ENCODE measurements around the gene SELL.

GRCh38 chr1:169708647-169709046 is 2.8 kb downstream of the SELL start:
- TF ChIP-seq POLR2AphosphoS5 (IDR thresholded peaks at IDR 0.05; ENCODE audit: low read depth) (no peak), CTCF (IDR thresholded peaks at IDR 0.05; ENCODE audit: insufficient read depth, low read length) (no peak), REST (IDR thresholded peaks at IDR 0.05; ENCODE audit: insufficient replicate concordance, low read depth) (no peak), SPI1 (IDR thresholded peaks at IDR 0.05; ENCODE audit: borderline replicate concordance, low read depth) (no peak)
